Measurements from ENCODE around the gene SUPT4H1.

- TF ChIP-seq CTCF (IDR thresholded peaks at IDR 0.05), result no peak
- no peak for TF ChIP-seq POLR2A (IDR thresholded peaks at IDR 0.05)
Measured at GRCh38 chr17:58302919-58303585, 48.9 kb downstream of the SUPT4H1 start.

Data from testis (tissue), 2 donors.